ENCODE data around the gene PRKD1.

DNA sequence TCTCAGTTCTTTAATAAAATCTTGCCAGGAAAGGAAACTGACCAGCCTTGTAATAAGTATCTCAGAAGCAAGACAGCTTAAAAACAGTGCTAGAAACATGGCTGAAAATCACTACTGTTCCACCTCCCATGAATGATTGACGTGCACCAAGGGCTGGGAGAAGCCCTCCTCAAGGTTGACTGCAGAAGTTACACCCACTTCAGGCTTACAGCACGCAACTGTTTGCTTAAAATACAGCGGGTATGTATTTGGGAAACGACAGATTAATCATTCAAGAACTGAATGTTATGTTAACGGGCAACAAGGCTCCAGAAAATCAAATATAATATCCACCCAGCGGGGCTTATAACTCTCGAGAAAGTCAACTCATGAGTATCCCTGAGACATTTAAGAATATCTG is 22.1 kb downstream of the PRKD1 start:
- TF ChIP-seq, protein P1, sequence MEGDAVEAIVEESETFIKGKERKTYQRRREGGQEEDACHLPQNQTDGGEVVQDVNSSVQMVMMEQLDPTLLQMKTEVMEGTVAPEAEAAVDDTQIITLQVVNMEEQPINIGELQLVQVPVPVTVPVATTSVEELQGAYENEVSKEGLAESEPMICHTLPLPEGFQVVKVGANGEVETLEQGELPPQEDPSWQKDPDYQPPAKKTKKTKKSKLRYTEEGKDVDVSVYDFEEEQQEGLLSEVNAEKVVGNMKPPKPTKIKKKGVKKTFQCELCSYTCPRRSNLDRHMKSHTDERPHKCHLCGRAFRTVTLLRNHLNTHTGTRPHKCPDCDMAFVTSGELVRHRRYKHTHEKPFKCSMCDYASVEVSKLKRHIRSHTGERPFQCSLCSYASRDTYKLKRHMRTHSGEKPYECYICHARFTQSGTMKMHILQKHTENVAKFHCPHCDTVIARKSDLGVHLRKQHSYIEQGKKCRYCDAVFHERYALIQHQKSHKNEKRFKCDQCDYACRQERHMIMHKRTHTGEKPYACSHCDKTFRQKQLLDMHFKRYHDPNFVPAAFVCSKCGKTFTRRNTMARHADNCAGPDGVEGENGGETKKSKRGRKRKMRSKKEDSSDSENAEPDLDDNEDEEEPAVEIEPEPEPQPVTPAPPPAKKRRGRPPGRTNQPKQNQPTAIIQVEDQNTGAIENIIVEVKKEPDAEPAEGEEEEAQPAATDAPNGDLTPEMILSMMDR (IDR thresholded peaks at IDR 0.05; ENCODE audit: low read length) = no peak
- TF ChIP-seq EZH2 (IDR thresholded peaks at IDR 0.05; ENCODE audit: borderline replicate concordance, low read length) = no peak
